ENCODE data around the gene GAGE1. TPM values are rescaled to one million over a fixed set of nuclear protein-coding genes. Genes with fewer than 3 reads are reported as not detected.

Gene GAGE1
- not detected in 2 replicates for total RNA-seq

GRCh38 chrX:49598720-49599119 lies at the start of gene GAGE1:
GAGE1 (plus strand) TSS chrX:49599020; CDS start chrX:49600175, 1,155 bp downstream.

GRCh38 chrX:49550989-49551388 lies 47.8 kb upstream of the GAGE1 start, which contains the start of gene GAGE12E:
GAGE12E (plus strand) TSS chrX:49551289; CDS start chrX:49552444, 1,155 bp downstream.

GRCh38 chrX:49560542-49560941 lies 38.3 kb upstream of the GAGE1 start, which contains the start of gene GAGE12F:
GAGE12F (plus strand) TSS chrX:49560842; CDS start chrX:49561997, 1,155 bp downstream.

GRCh38 chrX:49570100-49570499 lies 28.7 kb upstream of the GAGE1 start, which contains the start of gene GAGE12G:
GAGE12G (plus strand) TSS chrX:49570400; CDS start chrX:49571555, 1,155 bp downstream.

GRCh38 chrX:49579649-49580048 lies 19.2 kb upstream of the GAGE1 start, which contains the start of gene GAGE12H:
GAGE12H (plus strand) TSS chrX:49579949; CDS start chrX:49581104, 1,155 bp downstream.

GRCh38 chrX:49589196-49589595 lies 9.6 kb upstream of the GAGE1 start, which contains the start of gene GAGE2A:
GAGE2A (plus strand) TSS chrX:49589496; CDS start chrX:49590651, 1,155 bp downstream.

Other genes starting within 250 kb of the GAGE1 start
- not detected in 2 replicates for gene GAGE12C, start 66.8 kb upstream of the GAGE1 start, total RNA-seq
- gene GAGE12D, start 57.3 kb upstream of the GAGE1 start, total RNA-seq: not detected in 2 replicates
- gene GAGE12E, start 47.7 kb upstream of the GAGE1 start, total RNA-seq: not detected in 2 replicates
- not detected in 2 replicates for gene GAGE12F, start 38.2 kb upstream of the GAGE1 start, total RNA-seq
- gene GAGE12G, start 28.6 kb upstream of the GAGE1 start, total RNA-seq: not detected in 2 replicates
- gene GAGE12H, start 19.1 kb upstream of the GAGE1 start, total RNA-seq: not detected in 2 replicates
- not detected in 2 replicates for gene GAGE2A, start 9.5 kb upstream of the GAGE1 start, total RNA-seq
- not detected in 2 replicates for gene PAGE1, start 97.0 kb downstream of the GAGE1 start, total RNA-seq
- gene PAGE4, start 230.3 kb downstream of the GAGE1 start, total RNA-seq: not detected in 2 replicates

All from epithelial cell of alveolus of lung (primary cell).